ENCODE data around the gene DOCK2.
A peak's percentile ranks its signal among the peaks of the same experiment; 100 is the strongest.

Gene DOCK2

DNA sequence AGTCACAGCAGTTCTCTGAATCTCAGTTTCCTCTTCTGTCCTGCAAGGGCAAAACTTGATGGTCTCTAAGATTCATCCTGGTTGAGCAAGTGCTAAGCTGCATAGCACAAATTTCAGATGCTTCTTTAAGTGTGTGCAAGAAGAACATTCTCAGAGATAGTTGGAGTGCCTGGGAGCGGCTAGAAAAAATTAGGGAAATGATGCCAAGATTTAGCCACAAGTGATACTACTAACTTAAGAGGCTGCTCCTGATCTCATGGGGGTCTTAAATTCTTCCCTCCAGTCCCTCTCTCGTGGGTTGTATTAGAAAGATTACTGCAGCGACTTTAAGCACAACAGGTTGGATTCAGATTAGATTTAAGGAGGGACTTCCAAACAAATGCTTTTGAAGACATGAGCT, 319.1 kb downstream of the DOCK2 start:
- no peak for DNase-seq

DNA sequence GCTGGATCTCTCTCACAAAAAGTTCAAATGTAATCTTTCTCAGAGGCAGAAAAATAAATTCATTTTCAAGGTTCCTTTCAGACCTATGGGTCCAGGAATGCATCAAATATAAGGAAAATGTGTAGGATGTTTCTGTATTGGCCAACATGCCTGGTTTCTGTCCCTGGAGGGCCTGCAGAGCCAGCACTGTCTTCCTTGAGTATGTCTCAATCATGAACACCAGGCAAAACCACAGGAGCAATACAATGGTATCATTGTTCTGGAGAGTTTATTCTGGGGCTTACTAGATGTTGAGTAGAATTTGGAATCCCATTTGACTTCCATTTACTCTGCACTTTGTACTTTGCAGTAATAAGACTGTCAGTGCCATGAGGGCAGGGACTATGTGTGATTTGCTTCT, 319.7 kb downstream of the DOCK2 start:
- no peak for DNase-seq

DNA sequence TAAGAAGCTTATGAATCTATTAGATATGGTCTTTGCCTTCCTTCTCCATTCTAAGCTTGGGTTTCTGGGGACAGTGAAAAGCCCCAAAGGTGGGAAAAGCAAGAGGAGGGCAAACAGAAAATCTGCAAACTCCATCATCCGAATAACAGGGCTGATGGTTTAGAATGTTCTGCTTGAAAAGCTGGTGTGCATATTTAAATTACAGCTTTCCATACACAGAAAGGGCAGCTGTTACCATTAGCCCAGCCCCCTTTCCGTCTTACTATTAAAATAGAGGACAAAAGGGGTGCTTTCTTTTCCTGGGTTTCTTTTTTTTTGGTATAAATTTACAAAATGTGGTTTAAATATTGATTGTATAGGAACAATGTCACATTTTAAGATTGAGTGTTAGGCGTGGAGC, 321.2 kb downstream of the DOCK2 start:
- no peak for DNase-seq

GRCh38 chr5:169960659-169961058, 323.6 kb downstream of the DOCK2 start:
- no peak for DNase-seq

DNA sequence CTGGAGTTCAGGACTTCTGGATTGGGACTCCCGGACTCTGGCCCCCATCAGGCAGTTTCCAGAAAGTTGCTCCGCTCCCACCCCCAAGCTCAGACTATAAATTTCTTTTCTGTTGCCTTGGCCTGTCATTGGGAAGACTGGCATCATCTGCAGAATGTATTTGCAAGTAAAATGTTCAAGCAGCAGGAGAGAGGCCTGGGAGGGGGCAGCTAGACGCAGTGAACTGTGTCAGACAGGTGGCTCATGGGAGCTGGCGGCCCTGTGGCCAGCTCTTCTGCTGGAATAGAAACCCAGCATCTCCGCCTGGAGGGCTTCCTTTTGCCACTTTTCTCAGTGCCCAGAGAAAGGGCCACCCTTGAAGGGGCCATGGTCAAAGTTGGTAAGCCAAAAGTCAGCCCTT, 327.2 kb downstream of the DOCK2 start:
- no peak for DNase-seq

DNA sequence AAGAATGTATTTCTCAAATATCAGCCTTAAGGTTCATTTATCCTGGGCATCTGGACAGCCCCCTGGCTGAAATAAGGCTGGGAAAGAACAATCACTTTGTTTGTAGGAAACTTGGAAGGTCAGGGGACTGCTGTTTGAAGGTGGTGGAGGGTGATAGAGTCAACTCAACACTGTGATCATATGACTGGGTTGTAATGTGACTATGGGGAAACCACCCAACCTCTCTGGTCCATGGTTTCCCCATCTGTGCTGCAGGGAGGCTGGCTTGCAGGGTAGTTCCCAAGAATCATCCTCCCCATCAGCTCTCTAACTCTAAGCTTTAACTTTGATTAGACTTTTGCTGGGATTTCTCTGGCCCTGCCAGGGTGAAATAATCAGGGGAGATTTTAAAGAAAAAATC, 333.3 kb downstream of the DOCK2 start:
- no peak for DNase-seq

GRCh38 chr5:169970911-169971765, 334.1 kb downstream of the DOCK2 start:
- DNase-seq: no peak

DNA sequence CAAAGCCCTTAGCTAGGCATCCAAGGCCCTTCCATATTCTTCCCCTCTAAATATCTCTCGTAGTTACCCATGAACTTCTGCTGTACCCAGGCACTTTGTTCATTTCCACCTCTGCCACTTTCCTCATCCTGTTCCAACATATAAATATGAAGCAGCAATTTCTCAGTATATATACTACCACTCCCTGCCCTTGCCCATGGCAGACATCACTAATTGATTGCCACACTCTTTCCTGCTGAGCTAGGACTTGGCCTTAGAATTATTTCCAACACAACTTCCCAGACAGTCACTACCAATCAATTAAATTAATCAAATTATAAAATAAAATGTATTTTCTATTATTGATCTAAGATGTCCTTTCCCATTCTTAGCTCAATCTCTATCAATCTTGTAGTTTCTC, 334.7 kb downstream of the DOCK2 start:
- no peak for DNase-seq

DNA sequence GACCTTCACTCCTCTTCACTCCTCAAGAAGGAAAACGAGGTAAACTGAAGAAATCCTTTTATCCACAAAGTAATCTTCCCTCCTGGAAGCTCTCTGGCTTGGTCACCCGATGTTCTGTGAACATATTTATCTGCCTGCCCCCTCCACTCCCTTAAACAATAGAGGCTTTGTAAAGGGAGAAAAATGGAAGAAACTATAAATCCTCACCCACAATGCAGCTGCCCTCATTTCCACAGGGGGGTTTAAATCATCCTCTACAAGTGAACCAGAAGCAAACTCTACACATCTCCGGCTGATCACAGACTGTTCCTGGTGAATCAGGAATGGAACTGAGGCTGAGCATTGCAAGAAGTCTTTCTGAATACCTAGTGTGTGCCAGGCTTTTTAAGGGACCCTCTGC, 336.0 kb downstream of the DOCK2 start:
- no peak for DNase-seq

- no peak for DNase-seq
Measured at GRCh38 chr5:169974121-169974770, 337.2 kb downstream of the DOCK2 start.

GRCh38 chr5:169978714-169979113, 341.6 kb downstream of the DOCK2 start:
- no peak for DNase-seq

- no peak for DNase-seq
Measured at GRCh38 chr5:169979871-169980270, 342.8 kb downstream of the DOCK2 start.

GRCh38 chr5:169980418-169981053, 343.5 kb downstream of the DOCK2 start, which contains the start of gene INSYN2B:
INSYN2B (minus strand) TSS chr5:169980495; CDS start chr5:169883898, 96,597 bp downstream.
- peak; percentile 25 to 42 for DNase-seq

DNA sequence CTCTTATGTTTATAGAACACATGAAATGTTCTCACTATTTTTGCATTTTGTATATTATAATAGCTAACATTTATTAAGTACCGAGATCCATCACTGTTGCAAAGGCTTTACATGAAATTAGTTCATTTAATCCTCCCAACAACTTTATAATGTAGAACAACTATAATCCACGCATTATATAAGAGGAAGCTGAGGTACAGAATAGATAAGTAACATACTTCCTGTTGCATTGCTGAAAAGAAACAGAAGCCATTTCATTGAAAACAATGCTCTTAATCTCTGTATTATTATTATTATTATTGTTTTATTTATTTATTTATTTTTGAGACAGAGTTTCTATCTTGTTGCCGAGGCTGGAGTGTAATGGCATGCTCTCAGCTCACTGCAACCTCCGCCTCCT, 351.1 kb downstream of the DOCK2 start:
- no peak for DNase-seq

DNA sequence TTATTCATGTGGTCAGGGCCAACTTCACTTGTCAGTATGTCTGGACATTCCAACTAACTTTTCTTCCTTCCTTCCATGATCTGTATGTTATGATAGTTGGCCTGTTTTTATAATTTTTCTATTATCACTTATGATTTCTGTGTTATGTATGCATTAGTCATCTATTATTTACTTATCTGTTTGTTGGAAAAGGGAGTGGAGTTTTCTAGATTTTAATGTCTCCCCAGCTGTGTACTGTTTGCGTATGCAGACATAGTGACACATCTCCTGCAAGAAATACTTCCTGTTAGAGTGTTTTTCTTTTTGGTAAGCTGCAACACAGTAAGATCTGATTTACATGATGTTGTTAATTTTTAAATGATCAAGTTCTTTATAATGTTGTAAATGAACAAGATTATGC, 351.9 kb downstream of the DOCK2 start:
- DNase-seq: no peak

DNA sequence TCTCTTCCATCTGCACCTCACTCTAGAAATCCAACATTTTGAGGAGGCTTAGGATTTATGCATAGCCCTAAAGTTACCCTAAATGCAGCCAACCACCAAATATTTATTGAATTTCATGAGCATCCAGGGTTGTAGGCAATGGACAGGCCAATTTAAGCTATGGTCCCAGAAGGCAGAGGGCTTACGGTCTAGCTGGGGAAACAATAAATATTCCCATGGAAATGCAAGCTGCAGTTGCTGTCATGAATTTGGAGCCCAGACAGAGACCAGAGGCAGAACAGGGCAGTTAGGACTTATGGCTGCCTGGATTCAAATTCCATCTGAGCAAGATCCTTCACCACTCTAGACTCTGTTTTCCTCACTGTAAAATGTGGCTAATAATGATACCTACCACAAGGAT, 352.3 kb downstream of the DOCK2 start:
- DNase-seq: no peak

DNA sequence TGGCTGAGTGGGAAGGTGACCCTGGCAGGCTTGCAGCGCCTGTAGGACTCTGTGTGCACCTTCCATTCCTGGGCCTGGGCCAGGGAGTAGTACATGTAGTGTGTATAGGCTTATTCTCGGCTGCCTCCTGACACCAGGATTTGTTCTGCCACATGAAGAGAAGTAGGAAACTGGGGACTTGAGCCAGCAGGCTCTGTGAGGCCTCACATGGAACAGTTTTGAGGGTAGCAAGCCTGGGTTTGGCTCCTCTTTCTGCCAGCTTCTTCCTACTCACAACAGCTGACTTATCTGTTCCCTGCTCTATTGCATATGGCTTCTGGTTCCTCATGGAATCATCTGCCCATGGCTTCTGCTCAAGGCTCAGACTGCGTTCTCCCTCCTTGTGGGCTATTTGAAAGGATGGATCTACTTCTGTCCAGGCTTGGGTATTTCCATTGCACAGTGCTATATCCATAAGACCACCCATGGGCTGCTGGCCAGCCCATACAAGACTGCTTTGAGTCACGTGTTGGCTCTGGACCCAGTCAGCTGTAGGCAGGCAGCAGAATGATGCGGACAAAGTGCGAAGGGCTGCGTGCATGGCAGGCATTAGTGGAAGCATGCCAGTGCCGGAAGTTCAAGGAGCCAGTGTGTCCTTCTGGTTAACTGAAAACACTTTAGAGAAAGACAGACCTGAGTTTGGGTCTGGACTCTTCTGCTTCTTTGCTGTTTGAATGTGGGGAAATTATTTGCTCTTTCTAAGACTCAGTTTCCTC, 354.2 kb downstream of the DOCK2 start:
- DNase-seq: no peak

GRCh38 chr5:169992789-169993484, 355.9 kb downstream of the DOCK2 start:
- DNase-seq: no peak

- DNase-seq: no peak
Measured at GRCh38 chr5:169993485-169993790, 356.4 kb downstream of the DOCK2 start.

DNA sequence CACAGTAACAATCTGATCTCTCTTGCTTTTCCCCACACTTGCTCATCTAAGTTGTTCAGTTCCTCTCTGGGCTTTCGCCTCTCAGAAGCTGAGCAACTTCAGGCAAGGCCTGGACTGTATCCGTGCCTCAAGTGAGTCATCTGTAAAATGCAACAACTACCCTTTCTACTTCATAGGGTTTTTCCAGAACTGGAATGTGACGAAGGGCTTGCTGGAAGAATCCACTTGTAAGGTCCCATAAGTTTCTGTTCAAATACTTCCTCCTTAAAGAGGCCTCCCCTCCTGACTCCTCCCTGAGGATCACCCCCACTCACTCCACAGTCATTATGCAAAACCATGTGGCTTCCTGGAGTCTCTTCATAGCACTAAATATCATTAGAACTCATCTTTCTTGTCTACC, 360.7 kb downstream of the DOCK2 start:
- no peak for DNase-seq

DNA sequence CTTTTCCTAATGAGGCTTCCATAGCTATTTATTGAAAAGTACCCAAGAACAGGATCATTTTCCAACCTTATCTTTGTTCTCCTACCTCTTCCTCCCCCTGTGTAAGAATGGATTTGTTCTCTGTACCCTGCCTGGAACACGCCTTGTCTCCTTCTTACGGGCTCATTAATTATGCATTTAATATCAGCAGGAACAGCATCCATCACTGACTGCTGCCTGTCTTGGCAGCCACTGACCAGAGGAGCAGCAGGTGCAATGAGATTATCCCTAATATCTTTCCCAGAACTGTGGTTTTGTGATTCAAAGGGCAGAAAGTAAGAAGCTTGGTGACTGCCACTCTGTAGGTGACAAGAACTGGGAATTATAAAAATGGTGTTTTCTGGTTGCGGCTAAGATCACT, 362.5 kb downstream of the DOCK2 start:
- no peak for DNase-seq

GRCh38 chr5:170000155-170000554, 363.1 kb downstream of the DOCK2 start:
- no peak for DNase-seq

- DNase-seq: no peak
Measured at GRCh38 chr5:170006021-170006420, 368.9 kb downstream of the DOCK2 start.
